ENCODE measurements around the gene NGRN. TPM values are rescaled to one million over a fixed set of nuclear protein-coding genes. Genes with fewer than 3 reads are reported as not detected.
A peak's percentile ranks its signal among the peaks of the same experiment; 100 is the strongest.

Gene NGRN
- total RNA-seq, 1 experiment from 2014 or later, result 137 TPM

DNA sequence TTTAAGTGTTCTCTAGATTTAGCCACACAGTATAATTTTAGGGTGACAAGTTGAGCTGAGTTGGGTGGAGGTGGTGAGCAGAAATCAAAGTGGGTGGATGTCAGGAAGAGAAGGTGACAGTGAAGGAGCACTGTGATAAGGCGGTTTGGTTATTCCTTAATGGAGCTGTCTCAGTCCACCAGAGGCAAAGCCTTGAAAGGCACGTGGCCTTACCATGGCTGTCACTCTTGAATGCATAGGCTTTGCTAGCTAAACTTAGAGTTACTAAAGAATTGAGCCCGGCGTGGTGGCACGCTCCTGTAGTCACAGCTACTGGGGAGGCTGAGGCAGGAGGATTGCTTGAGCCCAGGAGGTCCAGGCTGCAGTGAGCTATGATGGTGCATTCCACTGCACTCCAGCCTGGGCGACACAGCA lies 16.7 kb upstream of the NGRN start:
- Histone ChIP-seq H3K27ac (ENCODE audit: low read length) (peak overlapping the region; percentile 64), H3K27me3 (ENCODE audit: control insufficient read depth, insufficient read depth, low read length) (no peaks in the 10 kb centered on the region), H3K4me1 (ENCODE audit: control insufficient read depth, insufficient read depth, low read length) (peaks cover 10% of the 10 kb centered on the region), H3K36me3 (ENCODE audit: control insufficient read depth, insufficient read depth, low read length) (no peaks in the 10 kb centered on the region), H3K4me3 (ENCODE audit: low read depth in 2 of 2, low read length in 2 of 2) (peak overlapping the region; percentile 59 to 83), H3K9me3 (ENCODE audit: control insufficient read depth, insufficient read depth, low read depth, low read length) (no peaks in the 10 kb centered on the region)
- POLR2A ChIA-PET, result interaction anchor here (0.6 to 2.5 kb wide), 7 partner anchors 13 to 330 kb away, joined by 3 to 8 read pairs (median 6); partner anchors contain the start of genes CIB1 and GDPGP1
- intact Hi-C loops (cut with micrococcal nuclease; ENCODE audit: unreplicated experiment) (no loop called here), in situ Hi-C loops (cut with HindIII; ENCODE audit: low pct_unique_long_range_greater_than_20kb, low sequenced_read_pairs) (no loop called here)
- DNase-seq (ENCODE audit: low read depth, low spot score) (no peak), ATAC-seq (peak; percentile 31)
- CTCF ChIA-PET, result interaction anchor here (0.6 to 1.8 kb wide), 4 partner anchors 26 to 106 kb away, joined by 3 to 8 read pairs (median 6); no protein-coding TSS in a partner anchor
- BruUV-seq (replicated peaks), result no TSS peak
- no peak for TF ChIP-seq SIN3A (IDR thresholded peaks at IDR 0.05; ENCODE audit: borderline replicate concordance, insufficient read depth, low read depth, low read length)
- TF ChIP-seq, protein P1, sequence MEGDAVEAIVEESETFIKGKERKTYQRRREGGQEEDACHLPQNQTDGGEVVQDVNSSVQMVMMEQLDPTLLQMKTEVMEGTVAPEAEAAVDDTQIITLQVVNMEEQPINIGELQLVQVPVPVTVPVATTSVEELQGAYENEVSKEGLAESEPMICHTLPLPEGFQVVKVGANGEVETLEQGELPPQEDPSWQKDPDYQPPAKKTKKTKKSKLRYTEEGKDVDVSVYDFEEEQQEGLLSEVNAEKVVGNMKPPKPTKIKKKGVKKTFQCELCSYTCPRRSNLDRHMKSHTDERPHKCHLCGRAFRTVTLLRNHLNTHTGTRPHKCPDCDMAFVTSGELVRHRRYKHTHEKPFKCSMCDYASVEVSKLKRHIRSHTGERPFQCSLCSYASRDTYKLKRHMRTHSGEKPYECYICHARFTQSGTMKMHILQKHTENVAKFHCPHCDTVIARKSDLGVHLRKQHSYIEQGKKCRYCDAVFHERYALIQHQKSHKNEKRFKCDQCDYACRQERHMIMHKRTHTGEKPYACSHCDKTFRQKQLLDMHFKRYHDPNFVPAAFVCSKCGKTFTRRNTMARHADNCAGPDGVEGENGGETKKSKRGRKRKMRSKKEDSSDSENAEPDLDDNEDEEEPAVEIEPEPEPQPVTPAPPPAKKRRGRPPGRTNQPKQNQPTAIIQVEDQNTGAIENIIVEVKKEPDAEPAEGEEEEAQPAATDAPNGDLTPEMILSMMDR (IDR thresholded peaks at IDR 0.05), result no peak
- no peak for TF ChIP-seq POLR2AphosphoS5 (IDR thresholded peaks at IDR 0.05; ENCODE audit: low read depth, low read length)
- no peak for TF ChIP-seq REST (IDR thresholded peaks at IDR 0.05; ENCODE audit: insufficient read depth in 1 of 2, low read depth in 2 of 2, low read length in 1 of 2)
- no peak for TF ChIP-seq TCF7L2 (IDR thresholded peaks at IDR 0.05; ENCODE audit: low read depth, low read length)

DNA sequence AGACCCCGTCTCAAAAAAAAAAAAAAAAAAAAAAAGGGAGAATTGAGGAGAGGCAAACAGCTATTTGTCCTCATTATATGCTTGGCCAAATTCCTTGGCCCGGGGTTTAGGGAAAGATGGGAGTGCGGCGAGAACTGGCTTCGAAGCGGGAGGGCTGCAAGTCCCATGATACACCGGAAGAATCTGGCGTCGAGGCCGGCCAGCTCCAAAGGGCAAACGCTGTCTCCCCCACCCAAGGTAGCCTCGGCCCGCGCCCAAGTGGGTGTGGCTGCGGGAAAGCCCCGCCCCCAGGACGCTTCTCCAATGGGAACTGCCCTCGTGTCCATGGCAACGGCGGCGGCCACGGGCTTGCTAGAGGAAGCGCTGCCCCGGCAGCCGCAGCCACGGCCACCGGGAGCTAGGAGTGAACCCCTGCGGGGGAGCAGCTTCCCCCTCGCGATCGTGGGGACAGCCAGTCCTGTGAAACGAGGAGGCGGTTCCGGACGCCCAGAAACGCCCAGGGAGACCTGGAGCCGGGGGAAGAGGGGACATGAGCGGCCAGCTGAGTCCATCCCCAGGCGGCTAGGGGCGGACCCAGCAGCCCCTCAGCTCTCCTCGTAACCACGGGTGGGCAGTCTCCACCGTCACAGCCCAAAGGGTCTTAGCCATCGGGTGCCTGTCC lies 16.1 kb upstream of the NGRN start, which contains the start of gene TTLL13:
TTLL13 (plus strand) TSS at position 354 of the 661 bp plus-strand sequence. CDS start 1,075 bp downstream, outside the sequence.
- Histone ChIP-seq H3K9me3 (ENCODE audit: control insufficient read depth, insufficient read depth, low read depth, low read length) (no peaks in the 10 kb centered on the region), H3K27me3 (ENCODE audit: control insufficient read depth, insufficient read depth, low read length) (no peaks in the 10 kb centered on the region), H3K27ac (ENCODE audit: low read length) (peak within 1 kb of the TSS; percentile 68), H3K36me3 (ENCODE audit: control insufficient read depth, insufficient read depth, low read length) (no peaks in the 10 kb centered on the region), H3K4me3 (ENCODE audit: low read depth in 2 of 2, low read length in 2 of 2) (peak within 1 kb of the TSS; percentile 59 to 83), H3K4me1 (ENCODE audit: control insufficient read depth, insufficient read depth, low read length) (peaks cover 10% of the 10 kb centered on the region)
- ATAC-seq (peak; percentile 96), DNase-seq (ENCODE audit: low read depth, low spot score) (no peak)
- BruUV-seq (replicated peaks), result no TSS peak
- TF ChIP-seq TCF7L2 (IDR thresholded peaks at IDR 0.05; ENCODE audit: low read depth, low read length), result no peak
- TF ChIP-seq POLR2AphosphoS5 (IDR thresholded peaks at IDR 0.05; ENCODE audit: low read depth, low read length), result peak; percentile 70
- TF ChIP-seq SIN3A (IDR thresholded peaks at IDR 0.05; ENCODE audit: borderline replicate concordance, insufficient read depth, low read depth, low read length), result no peak; the same call in 1 of the 2 replicates
- intact Hi-C loops (cut with micrococcal nuclease; ENCODE audit: unreplicated experiment) (no loop called here), in situ Hi-C loops (cut with HindIII; ENCODE audit: low pct_unique_long_range_greater_than_20kb, low sequenced_read_pairs) (no loop called here)
- ChIA-PET CTCF (interaction anchor here (0.5 to 1.8 kb wide), 5 partner anchors 26 to 106 kb away, joined by 3 to 8 read pairs (median 5); no protein-coding TSS in a partner anchor), POLR2A (interaction anchor here (0.6 to 2.5 kb wide), 7 partner anchors 12 to 331 kb away, joined by 3 to 8 read pairs (median 6); partner anchors contain the start of genes CIB1 and GDPGP1)

Data from Panc1 (cell line).